NCI-H128 (cell line): ENCODE measurements around the gene ABR.
"Not testable (repeated sequence)": the region's sequence is repeated elsewhere in the genome, so short reads cannot be mapped to it uniquely, and the experiment has no call there.

Source experiments
- DNase-seq: peaks from one replicate; lab custom pipeline; 2025; ENCODE audit not compliant: unreplicated experiment; lab: John Stamatoyannopoulos, UW

ABR gene

DNA sequence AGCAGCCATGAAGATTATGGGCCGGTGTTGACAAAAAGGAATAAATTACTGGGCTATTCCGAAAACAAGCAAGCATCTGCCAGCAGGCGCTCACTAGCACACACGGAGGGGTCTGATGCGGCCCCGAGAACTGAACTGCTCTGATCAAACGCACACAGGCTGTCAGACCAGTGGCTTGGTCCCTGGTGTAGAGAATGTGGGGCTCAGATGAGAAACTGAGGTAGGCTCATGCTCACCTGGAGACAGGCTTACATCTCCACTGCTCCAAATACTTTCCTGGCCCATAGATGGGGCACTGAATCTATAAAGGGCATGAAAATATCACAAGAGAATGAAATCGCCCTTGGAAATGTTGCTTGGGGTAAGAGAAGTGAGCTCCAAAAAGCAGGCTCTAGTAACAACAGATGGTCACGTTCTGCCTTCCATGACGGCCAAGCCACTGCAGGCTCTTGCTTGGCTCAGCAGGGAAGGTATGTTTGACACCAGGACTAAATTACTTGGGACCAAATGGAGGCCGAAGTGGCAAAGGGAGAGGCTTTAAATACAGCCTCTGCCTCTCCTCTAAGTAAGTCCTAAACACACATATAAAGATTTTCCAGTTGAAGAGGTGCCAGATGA is 5.4 kb downstream of the ABR start:
- DNase-seq, result no peak

DNA sequence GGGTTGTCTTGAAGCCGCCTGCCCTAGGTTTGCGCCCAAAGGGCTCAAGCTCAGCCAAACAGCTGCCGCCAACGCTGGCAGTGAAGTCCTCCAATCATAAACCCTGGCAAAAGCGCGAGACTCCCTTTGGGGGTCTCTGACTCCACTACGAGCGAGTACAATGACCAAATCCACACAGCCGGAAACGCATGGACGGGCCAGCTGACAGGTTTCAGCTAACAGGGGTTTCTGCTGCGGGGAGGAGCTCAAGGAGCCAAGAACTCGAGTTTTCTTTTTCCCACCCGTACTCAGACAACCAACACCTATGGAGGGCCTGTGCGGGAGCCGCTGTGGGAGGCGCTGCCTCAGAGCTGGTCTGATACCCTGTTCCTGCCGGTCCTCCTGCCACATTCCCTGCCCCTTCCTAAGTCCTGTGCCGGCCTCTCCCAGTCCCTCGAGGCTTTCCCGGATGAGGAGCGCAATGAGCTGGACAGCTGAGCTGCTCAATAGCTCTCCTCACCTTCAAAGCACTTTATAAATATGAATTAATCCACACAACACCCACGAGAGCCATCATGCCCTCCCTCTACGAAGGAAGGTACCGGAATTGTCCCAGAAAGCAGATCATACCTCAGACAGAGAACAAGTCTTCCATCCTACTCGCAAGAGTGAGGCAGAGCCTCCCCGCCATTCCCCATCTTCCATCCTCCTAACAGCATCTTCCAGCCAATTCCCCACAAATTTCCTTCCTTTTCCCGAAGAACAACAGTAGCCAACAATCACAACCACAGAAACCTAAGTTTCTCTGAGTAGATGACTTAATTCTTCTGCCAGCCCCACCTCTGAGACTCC is 6.1 kb downstream of the ABR start:
- no peak for DNase-seq

DNA sequence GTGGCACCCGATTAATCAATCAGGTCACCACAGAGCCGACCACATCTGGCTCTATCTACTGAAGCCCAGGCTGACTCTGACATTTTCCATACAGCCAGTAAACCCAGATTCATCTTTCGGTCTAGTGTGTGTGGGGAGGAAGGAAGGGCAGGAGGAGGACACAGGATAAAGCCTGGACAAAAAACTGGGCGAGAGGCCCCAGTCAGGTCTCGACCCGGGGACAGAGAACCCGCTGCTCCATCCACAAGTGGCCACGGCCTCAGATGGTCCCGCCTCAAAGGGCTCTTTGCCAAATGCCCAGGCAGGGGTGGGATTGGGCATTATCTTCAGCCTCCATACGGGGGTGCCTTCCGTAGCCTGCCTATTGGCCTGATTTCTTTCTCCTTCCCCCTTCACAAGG is 7.8 kb downstream of the ABR start:
- DNase-seq, result no peak

DNA sequence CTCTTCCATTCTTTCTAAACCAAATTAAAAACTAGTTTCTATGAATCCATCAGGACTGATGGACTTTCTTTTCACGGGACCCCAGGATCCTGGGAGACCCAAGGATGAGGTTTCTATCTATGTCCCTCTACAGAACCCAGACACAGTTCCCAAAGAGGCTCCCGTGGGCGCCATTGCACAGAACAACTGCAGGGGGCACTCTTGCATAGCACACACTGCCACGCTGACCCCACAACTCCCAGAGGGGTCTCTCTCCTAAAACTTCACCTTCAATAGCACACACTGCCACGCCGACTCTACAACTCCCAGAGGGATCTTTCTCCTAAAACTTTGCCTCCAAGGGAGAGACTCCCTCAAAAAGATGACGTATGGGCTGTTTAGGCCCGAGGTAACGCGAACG is 9.0 kb downstream of the ABR start:
- no peak for DNase-seq

DNA sequence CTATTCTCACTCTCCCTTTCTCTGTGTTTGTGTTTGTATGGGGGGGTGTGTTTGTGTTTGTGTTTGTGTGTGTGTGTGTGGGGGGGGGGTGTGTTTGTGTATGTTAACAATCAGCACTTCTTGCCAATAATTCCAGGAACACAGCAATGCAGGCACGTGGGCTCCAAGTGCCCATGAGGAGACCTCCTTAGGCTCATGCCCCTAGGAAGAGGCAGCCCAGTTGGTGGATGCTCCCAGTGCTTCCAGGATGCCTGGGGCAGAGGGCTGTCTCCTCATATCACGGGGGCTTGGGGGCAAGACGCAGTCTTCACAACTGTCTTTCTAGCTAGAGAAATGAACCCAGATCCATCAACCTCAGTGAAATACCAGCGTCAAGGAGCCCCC is 9.9 kb downstream of the ABR start:
- no peak for DNase-seq

DNA sequence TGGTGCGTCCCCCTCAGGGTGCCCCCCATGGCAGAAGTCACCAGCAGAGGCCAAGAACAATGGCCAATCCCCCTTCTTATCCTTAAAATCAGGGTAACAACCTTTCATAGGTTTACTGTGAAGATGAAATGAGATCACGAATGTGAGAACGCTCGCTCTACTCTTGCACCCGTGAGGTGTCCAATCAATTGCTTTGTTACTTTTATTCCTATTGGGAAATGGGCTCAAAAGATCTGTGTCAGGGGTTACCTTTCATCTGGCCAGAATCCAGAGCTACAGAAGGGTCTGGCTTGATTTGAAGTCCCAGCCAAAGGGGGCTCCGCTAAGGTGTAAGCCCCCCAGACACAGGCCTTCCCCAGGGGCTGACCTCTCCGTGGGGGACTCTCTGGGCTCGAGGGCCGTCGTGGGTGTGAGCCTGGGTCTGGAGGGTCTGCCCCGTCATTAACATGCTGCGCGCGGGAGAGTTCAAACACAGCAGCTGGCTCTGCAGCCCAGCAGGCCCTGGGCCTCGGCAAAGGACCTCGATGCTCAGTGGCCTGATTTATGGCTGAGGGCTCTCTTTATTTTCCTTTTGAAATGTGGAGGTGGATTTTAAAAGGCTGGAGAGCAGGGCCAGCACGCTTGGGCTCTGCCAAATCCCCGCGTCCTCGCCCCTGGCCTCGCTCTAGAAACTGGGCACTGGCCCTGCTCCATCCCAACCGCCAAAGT is 10.4 kb downstream of the ABR start:
- DNase-seq, result no peak

DNA sequence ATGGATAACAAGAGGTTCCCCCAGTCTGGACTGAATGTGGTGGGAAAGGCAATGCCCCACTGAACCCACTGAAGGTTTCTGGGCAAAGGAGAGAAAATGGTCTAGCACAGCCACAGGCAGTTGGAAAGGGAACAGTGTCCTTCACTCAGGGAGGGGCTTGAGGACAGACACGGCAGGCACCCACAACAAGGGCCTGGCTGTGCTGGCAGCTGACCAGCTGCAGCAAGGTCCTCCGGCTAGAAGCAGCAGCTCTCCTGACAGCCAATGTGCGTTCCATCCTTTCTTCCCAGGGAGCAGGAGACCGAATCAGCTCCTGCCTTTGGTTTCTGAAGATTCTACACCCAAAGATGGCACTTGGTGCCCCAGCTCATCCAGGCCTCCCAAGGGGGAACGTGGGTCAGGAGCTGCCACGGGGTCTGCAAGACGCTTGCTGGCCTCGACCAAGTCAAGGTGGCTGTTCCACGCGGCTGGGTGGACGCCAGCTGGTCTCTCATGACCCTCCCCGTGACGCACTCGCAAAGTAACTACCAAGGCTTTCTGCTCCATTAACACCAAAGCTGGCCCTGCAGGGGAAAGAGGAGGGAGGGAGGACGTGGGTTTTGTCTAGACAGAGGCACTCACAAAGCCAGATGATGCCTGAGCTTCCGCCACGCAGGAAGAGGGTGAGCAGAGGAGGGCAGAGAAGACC is 11.1 kb downstream of the ABR start:
- DNase-seq, result no peak

DNA sequence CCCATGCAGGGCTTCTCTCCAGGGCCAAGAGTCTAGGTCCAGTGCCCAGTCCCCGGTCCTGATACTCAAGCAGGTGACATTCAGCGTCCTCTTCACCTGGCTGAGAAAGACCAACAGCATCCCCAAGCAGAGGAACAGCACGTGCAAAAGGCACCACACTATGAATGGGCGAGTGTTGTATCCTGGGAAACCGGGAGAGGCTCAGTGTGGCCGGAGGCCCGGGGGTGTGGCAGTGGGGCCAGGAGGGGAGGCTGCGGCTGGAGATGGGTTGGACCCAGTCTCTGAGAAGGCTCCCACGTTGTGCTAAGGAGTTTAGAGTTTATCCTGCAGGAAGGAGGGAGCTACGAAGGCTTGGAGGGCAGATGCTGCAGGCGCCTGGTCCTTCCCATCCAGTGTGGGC is 13.5 kb downstream of the ABR start:
- no peak for DNase-seq

DNA sequence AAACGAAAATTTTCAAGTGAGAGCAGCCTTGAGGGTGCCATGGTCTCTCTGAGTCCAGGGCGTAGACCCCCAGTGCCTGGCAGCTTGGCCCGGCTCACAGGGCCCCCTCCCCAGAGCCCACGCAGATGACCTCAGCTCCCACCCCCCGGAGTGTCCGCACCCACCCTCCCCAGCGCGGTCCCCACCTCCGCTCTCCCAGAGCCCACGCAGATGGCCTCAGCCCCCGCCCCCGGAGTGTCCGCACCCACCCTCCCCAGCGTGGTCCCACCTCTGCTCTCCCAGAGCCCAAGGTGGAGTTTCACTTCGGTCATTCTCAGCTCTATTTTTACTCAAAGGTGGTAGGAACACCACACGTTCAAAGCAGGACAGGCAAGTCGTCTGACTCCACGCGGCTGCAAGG is 13.9 kb downstream of the ABR start:
- no peak for DNase-seq

DNA sequence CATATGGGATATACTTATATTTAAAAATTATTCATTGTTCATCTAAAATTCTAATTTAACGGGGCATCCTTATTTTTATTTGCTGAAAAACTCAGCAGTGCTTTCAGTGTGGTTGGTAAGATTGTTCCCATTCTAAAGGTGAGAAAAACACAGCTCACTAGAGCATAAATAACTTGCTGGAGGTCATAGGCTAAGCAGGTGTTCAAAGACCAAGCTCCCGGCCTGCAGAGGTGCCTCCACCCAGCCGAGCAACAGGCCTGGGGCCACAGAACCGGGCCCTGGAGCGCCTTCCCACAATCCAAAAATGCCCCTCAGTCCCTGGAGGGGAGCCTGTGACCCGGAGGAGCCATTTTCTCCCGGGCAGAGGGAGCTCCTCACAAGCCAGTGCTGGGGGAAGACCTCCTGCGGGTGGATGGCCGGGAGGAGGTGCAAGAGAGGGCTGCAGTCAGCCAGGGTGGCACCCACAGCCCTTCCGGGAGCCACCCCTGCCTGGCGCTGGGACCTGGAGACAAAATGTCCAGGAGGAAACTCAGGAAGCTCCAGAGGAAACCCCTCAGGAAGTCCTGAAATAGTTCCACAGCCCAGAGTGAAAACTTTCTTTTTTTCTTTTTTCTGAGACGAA is 14.7 kb downstream of the ABR start:
- DNase-seq, result no peak

DNA sequence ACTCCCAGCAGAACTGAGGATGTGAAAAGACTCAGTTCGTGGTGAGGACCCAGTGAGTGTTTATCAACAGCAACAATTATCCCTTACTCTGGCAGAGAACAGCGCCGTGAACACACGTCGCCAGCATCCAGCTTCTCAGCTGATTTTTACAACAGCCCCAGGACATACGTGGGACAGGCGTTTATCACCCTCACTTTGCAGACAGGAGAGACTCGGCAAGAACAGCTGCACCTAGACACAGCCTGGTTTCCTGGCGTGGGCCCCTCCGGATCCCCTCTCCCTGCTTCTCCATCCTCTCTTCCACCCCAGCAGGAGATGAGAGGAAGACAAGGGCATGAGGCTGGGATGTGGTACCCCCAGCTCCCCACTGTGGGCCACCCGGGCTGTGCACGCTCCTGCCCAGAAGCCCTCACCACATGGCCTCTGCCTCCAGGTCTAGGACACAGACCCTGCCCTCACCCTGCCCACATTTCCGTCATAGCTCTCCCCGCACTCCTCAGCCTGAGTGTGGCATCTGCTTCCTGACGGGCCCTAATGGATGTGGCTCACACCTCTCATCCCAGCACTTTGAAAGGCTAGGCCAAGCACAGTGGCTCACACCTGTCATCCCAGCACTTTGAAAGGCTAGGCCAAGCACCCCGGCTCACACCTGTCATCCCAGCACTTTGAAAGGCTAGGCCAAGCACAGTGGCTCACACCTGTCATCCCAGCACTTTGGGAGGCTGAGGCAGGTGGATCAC is 17.5 kb downstream of the ABR start:
- DNase-seq, result peak; percentile 23

DNA sequence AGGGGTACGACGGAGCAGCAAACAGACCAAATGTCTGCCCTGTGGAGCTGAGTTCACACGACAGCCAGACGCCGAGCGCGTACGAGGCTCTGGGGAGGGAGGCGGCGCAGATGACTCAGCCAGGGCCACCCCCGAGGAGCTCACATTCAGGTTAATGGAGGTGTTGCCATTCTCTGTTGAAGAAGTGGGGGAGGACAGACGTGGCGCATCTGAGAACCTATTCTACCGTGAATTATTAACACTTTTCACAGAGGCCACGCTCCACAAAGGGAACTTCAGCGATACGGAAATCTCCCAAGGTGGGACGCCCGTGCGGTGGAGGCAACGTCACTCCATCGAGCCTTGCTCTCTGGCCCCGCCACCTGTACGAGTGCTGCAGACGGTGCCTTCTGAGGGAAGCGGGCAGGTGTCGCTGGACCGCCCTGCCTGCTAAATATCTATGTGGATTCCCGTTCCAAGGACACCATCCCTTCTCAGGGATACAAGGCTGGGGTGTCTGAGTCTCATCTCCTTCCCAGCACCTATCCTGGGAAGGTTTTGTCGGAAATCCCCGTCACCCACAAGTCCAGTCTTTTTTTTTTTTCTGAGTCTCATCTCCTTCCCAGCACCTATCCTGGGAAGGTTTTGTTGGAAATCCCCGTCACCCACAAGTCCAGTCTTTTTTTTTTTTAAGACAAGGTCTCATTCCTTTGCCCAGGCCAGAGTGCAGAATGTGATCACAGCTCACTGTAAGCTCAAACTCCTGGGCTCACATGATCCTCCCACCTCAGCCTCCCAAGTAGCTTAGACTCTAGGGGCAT is 19.0 kb downstream of the ABR start:
- DNase-seq, result no peak

DNA sequence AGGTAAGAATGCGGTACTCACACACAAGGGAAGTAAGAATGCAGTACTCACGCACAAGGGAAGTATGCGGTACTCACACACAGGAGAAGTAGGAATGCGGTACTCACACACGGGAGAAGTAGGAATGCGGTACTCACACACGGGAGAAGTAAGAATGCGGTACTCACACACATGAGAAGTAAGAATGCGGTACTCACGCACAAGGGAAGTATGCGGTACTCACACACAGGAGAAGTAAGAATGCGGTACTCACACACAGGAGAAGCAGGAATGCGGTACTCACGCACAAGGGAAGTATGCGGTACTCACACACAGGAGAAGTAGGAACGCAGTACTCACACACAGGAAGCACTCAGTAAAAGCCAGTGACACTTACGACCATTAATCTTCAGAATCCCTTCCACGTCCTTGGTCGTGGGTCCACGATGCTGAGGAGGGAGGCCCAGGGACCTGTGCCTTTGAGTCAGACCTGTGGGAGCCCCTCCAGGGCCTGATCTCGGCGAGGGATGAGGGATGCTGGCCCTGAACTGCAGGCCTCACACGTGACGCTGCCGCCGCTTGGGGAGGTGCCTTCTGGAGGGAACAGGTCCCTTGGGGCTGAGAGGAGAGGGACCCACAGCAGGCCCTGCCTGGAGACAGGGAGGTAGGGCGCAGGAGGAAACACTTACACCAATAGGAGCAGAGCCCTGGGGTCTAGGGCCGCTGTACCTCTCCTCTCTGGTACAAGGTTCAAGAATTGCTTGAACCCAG is 20.2 kb downstream of the ABR start:
- no peak for DNase-seq

DNA sequence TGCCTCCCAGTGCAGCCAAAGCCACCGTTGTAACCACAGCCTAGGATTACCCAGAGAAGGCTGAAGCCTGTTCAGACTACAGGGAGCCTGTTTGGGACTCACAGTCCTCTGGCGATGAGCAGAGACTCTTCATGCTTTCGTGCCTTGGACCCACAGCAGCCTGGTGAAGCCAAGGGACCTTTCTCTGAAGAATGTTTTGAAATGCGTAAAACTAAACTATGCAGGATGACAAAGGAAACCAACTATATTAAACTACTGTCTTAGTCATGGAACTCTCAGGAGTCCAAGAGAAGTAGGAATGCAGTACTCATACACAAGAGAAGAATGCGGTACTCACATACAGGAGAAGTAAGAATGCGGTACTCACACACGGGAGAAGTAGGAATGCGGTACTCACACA is 20.9 kb downstream of the ABR start:
- no peak for DNase-seq

DNA sequence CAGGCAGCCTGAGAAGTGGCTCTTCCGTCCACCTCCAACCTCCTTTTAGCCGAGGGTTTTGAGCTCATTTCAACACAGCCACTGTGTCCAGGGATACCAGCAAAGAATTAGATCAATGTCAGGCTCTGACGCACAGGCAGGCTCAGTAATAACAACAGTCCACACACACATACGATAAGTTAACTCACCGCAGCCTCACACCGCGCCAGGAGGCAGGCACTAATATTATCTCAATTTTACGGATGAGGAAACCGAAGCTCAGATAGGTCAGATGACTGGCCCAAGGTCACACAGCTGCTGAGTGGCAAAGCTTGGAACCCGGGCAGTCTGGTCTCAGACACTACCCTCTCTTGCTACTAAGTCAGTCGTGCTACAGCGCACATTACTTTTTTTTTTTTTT is 22.9 kb downstream of the ABR start:
- DNase-seq, result no peak

DNA sequence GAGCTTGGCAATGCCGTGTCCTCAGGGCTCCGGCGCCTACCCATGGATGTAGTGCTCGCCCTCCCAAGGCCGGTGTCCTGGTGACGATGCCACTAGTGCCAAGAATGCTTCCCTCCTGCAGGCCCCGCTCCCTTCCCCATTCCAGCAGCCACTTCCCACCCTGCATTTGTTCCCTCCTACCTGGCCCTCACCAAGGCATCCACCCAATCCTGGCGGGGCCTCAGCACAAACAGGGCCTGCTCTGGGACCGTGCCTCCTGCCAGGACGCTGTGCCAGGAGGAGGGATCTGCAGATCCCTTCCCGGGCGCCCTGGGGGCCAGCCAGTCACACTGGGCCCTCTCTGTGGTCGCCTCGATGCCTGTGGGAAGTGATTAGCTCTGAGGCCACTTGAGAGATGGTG is 25.1 kb downstream of the ABR start:
- DNase-seq, result no peak

DNA sequence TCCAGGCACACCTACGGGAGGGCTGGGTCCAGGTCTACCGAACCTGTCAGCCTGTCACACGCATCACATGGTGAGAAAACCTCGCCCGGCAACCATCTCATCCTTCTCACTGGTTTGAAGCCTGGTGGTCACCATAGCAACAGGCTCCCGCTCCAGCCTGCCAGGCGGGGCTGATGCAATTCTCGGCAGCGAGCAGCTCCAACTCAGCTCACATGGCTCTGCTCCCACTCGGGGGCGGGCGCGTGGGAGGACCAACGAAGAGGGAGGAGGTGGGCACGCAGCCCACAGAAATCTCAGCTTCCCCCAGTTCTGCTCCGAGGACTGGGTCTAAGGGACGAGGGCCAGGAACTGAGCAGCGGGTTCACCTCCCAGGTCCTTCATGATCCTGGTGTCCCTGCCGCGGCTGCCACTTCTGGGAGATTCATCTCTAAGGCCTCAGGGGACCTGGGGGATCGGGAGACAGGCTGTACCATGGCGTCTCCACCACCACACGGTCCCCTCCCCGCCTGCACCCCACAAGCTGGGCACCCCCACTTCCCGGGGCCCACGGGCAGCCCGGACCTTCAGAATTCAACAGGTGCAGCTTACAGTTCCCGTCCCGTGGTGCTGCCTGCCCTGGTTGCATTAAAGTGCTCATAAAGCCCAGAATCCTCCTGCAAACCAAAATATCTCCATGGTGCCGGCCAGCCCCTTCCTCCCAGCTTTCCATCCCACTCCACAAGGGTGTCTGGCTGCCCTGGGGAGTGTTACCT is 25.8 kb downstream of the ABR start:
- peak; percentile 32 for DNase-seq

DNA sequence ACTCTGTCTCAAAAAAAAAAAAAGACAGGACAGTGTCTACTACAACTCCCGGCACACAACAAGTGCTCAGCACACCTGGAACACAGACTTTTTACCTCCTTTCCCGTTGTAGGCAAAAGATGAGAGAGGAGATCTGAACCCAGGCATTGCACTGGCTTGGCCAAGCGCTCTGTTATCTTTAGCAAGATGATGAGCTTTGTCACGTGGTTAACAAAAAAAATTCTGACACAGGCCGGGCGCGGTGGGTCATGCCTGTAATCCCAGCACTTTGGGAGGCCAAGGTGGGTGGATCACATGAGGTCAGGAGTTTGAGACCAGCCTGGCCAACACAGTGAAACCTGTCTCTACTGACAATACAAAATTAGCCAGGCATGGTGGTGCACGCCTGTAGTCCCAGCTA is 27.2 kb downstream of the ABR start:
- not testable (repeated sequence) for DNase-seq
